H1 (cell line): ENCODE results near the gene TDRD6. TPM values are rescaled to one million over a fixed set of nuclear protein-coding genes. Genes with fewer than 3 reads are reported as not detected.

Source experiments
- CTCF ChIA-PET: fragments of 300-600 bp; sonication (Branson Sonifier 250); formaldehyde crosslinking; loops from one replicate; lab custom pipeline; 2021; ENCODE audit not compliant: partially characterized antibody; lab: Charles Lee
- POLR2A ChIA-PET: fragments of 300-600 bp; sonication (Branson Sonifier 250); formaldehyde crosslinking; loops from one replicate; lab custom pipeline; 2021; ENCODE audit warnings: inconsistent platforms; ENCODE audit not compliant: partially characterized antibody; lab: Charles Lee
- DNase-seq, 2 experiments: peaks; one replicate each; pipeline versions ENCODE4 v3.0.0 to v3.0.0-alpha.2; 2010 to 2022; ENCODE audit warnings: low spot score in 2 of 2, low read depth in 1 of 2, mixed read lengths in 1 of 2
- FAIRE-seq: peaks from 2 replicates; lab custom pipeline; 2011; peaks lifted over from hg19 to GRCh38; lab: Jason Lieb, UNC
- H2AFZ ChIP-seq: 2 replicates; pipeline ENCODE4 v1.8.1; 2012; ENCODE audit warnings: low read length, inconsistent platforms
- H2AK5ac ChIP-seq: 2 replicates; pipeline ENCODE4 v1.6.1; 2013; ENCODE audit warnings: low read depth, low read length
- H2BK120ac ChIP-seq: replicated peaks from 2 replicates; pipeline ENCODE3; 2013; ENCODE audit warnings: low read depth, low read length, inconsistent platforms
- H2BK12ac ChIP-seq: 2 replicates; pipeline ENCODE4 v1.6.1; 2013; ENCODE audit warnings: low read depth, low read length
- H2BK15ac ChIP-seq: 2 replicates; pipeline ENCODE4 v1.6.1; 2013; ENCODE audit warnings: low read length
- H2BK20ac ChIP-seq: 2 replicates; pipeline ENCODE4 v1.6.1; 2013; ENCODE audit warnings: low read length
- H2BK5ac ChIP-seq: 2 replicates; pipeline ENCODE4 v1.6.1; 2013; ENCODE audit warnings: low read depth, low read length
- H3K14ac ChIP-seq: 2 replicates; pipeline ENCODE4 v1.6.1; 2013; ENCODE audit warnings: inconsistent platforms; ENCODE audit not compliant: insufficient read length
- H3K18ac ChIP-seq: 2 replicates; pipeline ENCODE4 v1.6.1; 2013; ENCODE audit warnings: low read length; ENCODE audit errors: extremely low read depth
- H3K23ac ChIP-seq: 2 replicates; pipeline ENCODE4 v1.6.1; 2013; ENCODE audit warnings: inconsistent platforms; ENCODE audit not compliant: insufficient read length
- H3K23me2 ChIP-seq: 2 replicates; pipeline ENCODE4 v1.6.1; 2013; ENCODE audit warnings: low read depth, low read length
- H3K27ac ChIP-seq: 2 replicates; pipeline ENCODE4 v1.6.1; 2011; ENCODE audit warnings: low read depth, low read length, inconsistent platforms
- H3K27me3 ChIP-seq, 4 experiments: replicated peaks in 1 of 4; 1 replicate in 1 of 4; 2 replicates in 3 of 4; pipeline versions ENCODE4 v1.6.1 to v1.8.1; 2011 to 2013; ENCODE audit warnings: low read length in 3 of 4, mild to moderate bottlenecking in 3 of 4, inconsistent platforms in 2 of 4, mixed read lengths in 2 of 4, moderate library complexity in 1 of 4; ENCODE audit not compliant: control insufficient read depth in 3 of 4, insufficient read depth in 3 of 4; ENCODE audit errors: extremely low read depth in 1 of 4
- H3K36me3 ChIP-seq, 4 experiments: 2 replicates each; pipeline versions ENCODE4 v1.6.1 to v1.8.1; 2011 to 2013; ENCODE audit warnings: mild to moderate bottlenecking in 4 of 4, low read length in 3 of 4, moderate library complexity in 2 of 4, control low read depth in 1 of 4, inconsistent platforms in 1 of 4; ENCODE audit not compliant: insufficient read depth in 4 of 4, control insufficient read depth in 2 of 4
- H3K4ac ChIP-seq: replicated peaks from 2 replicates; pipeline ENCODE3; 2013; ENCODE audit warnings: low read length, low read depth, mixed read lengths, inconsistent platforms; ENCODE audit not compliant: insufficient read length
- H3K4me1 ChIP-seq, 4 experiments: replicated peaks in 1 of 4; 1 replicate in 1 of 4; 2 replicates in 3 of 4; pipeline versions ENCODE4 v1.6.1 to v1.8.1; 2011 to 2013; ENCODE audit warnings: low read length in 3 of 4, inconsistent platforms in 2 of 4, mixed read lengths in 1 of 4; ENCODE audit not compliant: insufficient read depth in 4 of 4, control insufficient read depth in 3 of 4
- H3K4me2 ChIP-seq, 2 experiments: 2 replicates each; pipeline versions ENCODE4 v1.6.1 to v1.8.1; 2011 to 2013; ENCODE audit warnings: low read depth in 2 of 2, low read length in 2 of 2, control low read depth in 1 of 2, inconsistent platforms in 1 of 2, mild to moderate bottlenecking in 1 of 2; ENCODE audit not compliant: insufficient read depth in 1 of 2
- H3K4me3 ChIP-seq, 4 experiments: fragments of 200-600, 300-600 bp in 1 of 4; sonication (generic), shearing (Covaris generic), sonication (Bioruptor Twin) in 1 of 4; 2 replicates each; pipeline versions ENCODE4 v1.5.1 to v1.8.1; 2011 to 2016; ENCODE audit warnings: low read length in 4 of 4, low read depth in 3 of 4, control low read depth in 2 of 4, inconsistent platforms in 2 of 4, mild to moderate bottlenecking in 2 of 4, mixed read lengths in 1 of 4, moderate library complexity in 1 of 4; ENCODE audit not compliant: insufficient read depth in 2 of 4; ENCODE audit errors: extremely low read depth in 1 of 4
- H3K56ac ChIP-seq: replicated peaks from 2 replicates; pipeline ENCODE3; 2013; ENCODE audit warnings: low read depth, mild to moderate bottlenecking, mixed read lengths, low read length, inconsistent platforms; ENCODE audit not compliant: insufficient read length
- H3K79me1 ChIP-seq: 2 replicates; pipeline ENCODE4 v1.6.1; 2013; ENCODE audit warnings: low read depth, low read length, control low read depth
- H3K79me2 ChIP-seq, 2 experiments: 2 replicates each; pipeline versions ENCODE4 v1.6.1 to v1.8.1; 2012 to 2013; ENCODE audit warnings: low read length in 2 of 2, mild to moderate bottlenecking in 2 of 2, inconsistent platforms in 1 of 2; ENCODE audit not compliant: insufficient read depth in 2 of 2, control insufficient read depth in 1 of 2
- H3K9ac ChIP-seq, 4 experiments: replicated peaks in 1 of 4; 1 replicate in 1 of 4; 2 replicates in 3 of 4; pipeline versions ENCODE4 v1.6.1 to v1.8.1; 2011 to 2013; ENCODE audit warnings: low read depth in 3 of 4, low read length in 3 of 4, control low read depth in 2 of 4, mild to moderate bottlenecking in 2 of 4, moderate library complexity in 2 of 4, inconsistent platforms in 1 of 4; ENCODE audit errors: extremely low read depth in 1 of 4
- H3K9me3 ChIP-seq, 2 experiments: 2 replicates each; pipeline versions ENCODE4 v1.6.1 to v1.8.1; 2012 to 2013; ENCODE audit warnings: mild to moderate bottlenecking in 2 of 2, moderate library complexity in 2 of 2, control low read depth in 1 of 2, inconsistent platforms in 1 of 2, low read depth in 1 of 2, low read length in 1 of 2, mixed read lengths in 1 of 2; ENCODE audit not compliant: insufficient read depth in 2 of 2
- H4K20me1 ChIP-seq, 2 experiments: replicated peaks in 1 of 2; 2 replicates each; pipeline versions ENCODE3 to v1.8.1; 2011 to 2013; ENCODE audit warnings: inconsistent platforms in 2 of 2, low read length in 2 of 2, mild to moderate bottlenecking in 1 of 2; ENCODE audit not compliant: insufficient read depth in 2 of 2, control insufficient read depth in 1 of 2
- H4K5ac ChIP-seq: 2 replicates; pipeline ENCODE4 v1.6.1; 2013; ENCODE audit warnings: low read length, low read depth, mixed read lengths, inconsistent platforms; ENCODE audit not compliant: insufficient read length
- H4K8ac ChIP-seq: 2 replicates; pipeline ENCODE4 v1.8.0; 2013; ENCODE audit warnings: mild to moderate bottlenecking, moderate library complexity, low read length, inconsistent platforms; ENCODE audit not compliant: insufficient read depth; ENCODE audit errors: extremely low read depth
- H4K91ac ChIP-seq: replicated peaks from 2 replicates; pipeline ENCODE3; 2013; ENCODE audit warnings: low read length, mixed read lengths, inconsistent platforms; ENCODE audit not compliant: insufficient read length
- BACH1 ChIP-seq: IDR thresholded peaks from 2 replicates; pipeline ENCODE4 v1.6.1; 2012; ENCODE audit warnings: low read length, improper control_type of control experiment
- EGR1 ChIP-seq: IDR thresholded peaks from 2 replicates; pipeline ENCODE4 v1.6.1; 2011; ENCODE audit warnings: low read depth, low read length, borderline replicate concordance
- EP300 ChIP-seq, 2 experiments: IDR thresholded peaks; 1 replicate in 1 of 2; 2 replicates in 1 of 2; pipeline ENCODE4 v1.6.1; 2011 to 2012; ENCODE audit warnings: low read depth in 2 of 2, low read length in 2 of 2, mild to moderate bottlenecking in 2 of 2, borderline replicate concordance in 1 of 2, inconsistent platforms in 1 of 2, moderate library complexity in 1 of 2
- FOSL1 ChIP-seq: IDR thresholded peaks from 2 replicates; pipeline ENCODE4 v1.6.1; 2011; ENCODE audit warnings: mild to moderate bottlenecking, low read depth, low read length, moderate library complexity; ENCODE audit not compliant: insufficient read depth
- GABPA ChIP-seq: IDR thresholded peaks from 2 replicates; pipeline ENCODE4 v1.6.1; 2011; ENCODE audit warnings: mild to moderate bottlenecking, low read length, moderate library complexity, borderline replicate concordance; ENCODE audit not compliant: insufficient read depth
- KDM1A ChIP-seq: fragments of 200-600, 300-600 bp; sonication (generic); IDR thresholded peaks from 2 replicates; pipeline ENCODE4 v1.7.1; 2016; ENCODE audit warnings: mild to moderate bottlenecking, low read length, borderline replicate concordance
- KDM4A ChIP-seq: IDR thresholded peaks from one replicate; pipeline ENCODE4 v1.7.1; 2012; ENCODE audit warnings: low read depth, mild to moderate bottlenecking, moderate library complexity, low read length, inconsistent platforms; ENCODE audit not compliant: severe bottlenecking
- RAD21 ChIP-seq, 2 experiments: IDR thresholded peaks in 1 of 2; conservative IDR thresholded peaks in 1 of 2; 2 replicates each; pipeline ENCODE4 v1.6.1; 2011; ENCODE audit warnings: low read depth in 2 of 2, low read length in 2 of 2, improper control_type of control experiment in 1 of 2, inconsistent platforms in 1 of 2, mild to moderate bottlenecking in 1 of 2, moderate library complexity in 1 of 2
- SIN3A ChIP-seq, 2 experiments: IDR thresholded peaks in 1 of 2; conservative IDR thresholded peaks in 1 of 2; 2 replicates each; pipeline ENCODE4 v1.6.1; 2011 to 2012; ENCODE audit warnings: low read length in 2 of 2, improper control_type of control experiment in 1 of 2, low read depth in 1 of 2, mild to moderate bottlenecking in 1 of 2
- SUZ12 ChIP-seq: fragments of 200-600 bp; sonication (generic); IDR thresholded peaks from 2 replicates; pipeline ENCODE4 v1.6.1; 2012; ENCODE audit warnings: mild to moderate bottlenecking, inconsistent platforms, low read length, moderate library complexity, mixed read lengths
- USF2 ChIP-seq: IDR thresholded peaks from 2 replicates; pipeline ENCODE4 v1.6.1; 2011; ENCODE audit warnings: low read length, improper control_type of control experiment
- ZNF274 ChIP-seq: IDR thresholded peaks from 2 replicates; pipeline ENCODE4 v1.7.0; 2012; ENCODE audit warnings: low read length, borderline replicate concordance; ENCODE audit errors: extremely low read depth
- polyA plus RNA-seq, 7 experiments: library from polyadenylated mRNA; depleted of rRNA in 3 of 7; stranded (reverse) in 5 of 7; unstranded in 2 of 7; fragments of >200 nt in 5 of 7; fragments of 200-250 nt in 2 of 7; gene quantifications; 1 replicate in 5 of 7; 2 replicates in 1 of 7; 4 replicates in 1 of 7; pipeline versions ENCODE4 v1.2.1 to v1.2.3, GENCODE V29; 2011 to 2013; ENCODE audit warnings: missing spikeins in 2 of 7, mixed read lengths in 2 of 7
- total RNA-seq: library from RNA; stranded (reverse); fragmentation: NEBNext Ultra II Directional; extraction: Animal tissue kit (Norgen Biotek cat#: 25700); gene quantifications from 2 replicates; pipeline ENCODE4 v1.2.1, GENCODE V29; 2021

The TDRD6 gene
- total and polyA plus RNA-seq, 2 of the 8 experiments (the other 6 are each of a cell fraction or from before 2014, with no cell fraction given), result 0.06 to 0.19 TPM

DNA sequence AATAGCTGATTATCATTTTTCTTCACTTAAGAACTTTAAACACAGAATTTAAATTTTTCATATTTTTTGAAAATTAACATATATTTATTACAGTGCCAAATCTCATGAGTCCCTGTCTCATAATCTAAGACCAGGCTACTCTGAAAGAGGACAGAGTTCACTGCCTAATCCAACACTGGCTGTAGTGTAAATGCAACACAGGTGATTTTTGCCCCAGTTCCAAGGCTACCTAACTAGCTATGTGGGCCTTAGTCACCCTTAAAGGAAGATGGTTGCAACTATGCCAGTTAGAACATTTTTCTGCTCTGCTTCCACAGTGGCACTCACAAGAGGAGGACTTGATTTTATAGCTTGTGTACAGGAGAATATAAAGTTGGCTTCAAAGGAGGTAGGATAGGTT is 30.0 kb upstream of the TDRD6 start:
- FAIRE-seq (no peak), DNase-seq (no peak)
- H2BK5ac ChIP-seq, result no peak overlapping the region
- H2BK120ac ChIP-seq, result no peak overlapping the region
- H2BK20ac ChIP-seq, result no peak overlapping the region
- H3K9me3 ChIP-seq, result no peaks in the 10 kb centered on the region
- no peak overlapping the region for H4K8ac ChIP-seq
- H4K5ac ChIP-seq, result no peak overlapping the region
- no peak overlapping the region for H3K27ac ChIP-seq
- no peak overlapping the region for H3K9ac ChIP-seq
- no peak overlapping the region for H3K4me3 ChIP-seq
- H3K23me2 ChIP-seq, result peaks cover 4% of the 10 kb centered on the region
- CTCF ChIA-PET, result interaction anchor here (0.6 to 2.5 kb wide), 7 partner anchors 10 to 435 kb away, joined by 3 to 14 read pairs (median 4); partner anchors contain the start of gene ANKRD66
- no peaks in the 10 kb centered on the region for H3K79me1 ChIP-seq
- H3K14ac ChIP-seq, result no peak overlapping the region
- no peak overlapping the region for H3K23ac ChIP-seq
- POLR2A ChIA-PET, result no interaction called here
- H3K4ac ChIP-seq, result no peak overlapping the region
- H3K56ac ChIP-seq, result no peak overlapping the region
- H2AK5ac ChIP-seq, result no peak overlapping the region
- no peaks in the 10 kb centered on the region; a peak in 2 of 8 replicates for H3K36me3 ChIP-seq
- peaks cover 0 to 7% (median 0%) of the 10 kb centered on the region in 4 experiments; a peak in 2 of 7 replicates for H3K4me1 ChIP-seq
- peaks cover 0 to 2% of the 10 kb centered on the region in 2 experiments for H4K20me1 ChIP-seq
- no peak overlapping the region for H2BK15ac ChIP-seq
- H2AFZ ChIP-seq, result no peak overlapping the region
- H3K18ac ChIP-seq, result no peak overlapping the region
- H2BK12ac ChIP-seq, result no peak overlapping the region
- H3K4me2 ChIP-seq, result no peak overlapping the region
- H3K79me2 ChIP-seq, result 0 out of 4 replicates have a peak, but pooled peaks cover 0 to 2% of the 10 kb centered on the region in 2 experiments
- no peak overlapping the region for H4K91ac ChIP-seq
- H3K27me3 ChIP-seq, result peaks cover 0 to 5% (median 2%) of the 10 kb centered on the region in 4 experiments; a peak in 3 of 7 replicates
- TF ChIP-seq KDM4A (no peak), ZNF274 (no peak), KDM1A (no peak), EGR1 (no peak), EP300 (IDR thresholded peaks at IDR 0.05; ENCODE audit: borderline replicate concordance in 1 of 2, low read depth in 2 of 2, low read length in 2 of 2) (no peak), SIN3A (conservative IDR thresholded peaks at IDR 0.05 in 1 of 2, IDR thresholded peaks at IDR 0.05 in 1 of 2; ENCODE audit: low read depth in 1 of 2, low read length in 2 of 2) (no peak), SUZ12 (no peak), USF2 (no peak), FOSL1 (no peak), RAD21 (IDR thresholded peaks at IDR 0.05 in 1 of 2, conservative IDR thresholded peaks at IDR 0.05 in 1 of 2; ENCODE audit: low read depth in 2 of 2, low read length in 2 of 2) (no peak), GABPA (no peak), BACH1 (no peak)
